UCSD-AML1 (cell line): ENCODE data around the gene MT1M.
A peak's percentile ranks its signal among the peaks of the same experiment; 100 is the strongest.
"Not testable (repeated sequence)": the region's sequence is repeated elsewhere in the genome, so short reads cannot be mapped to it uniquely, and the experiment has no call there.

Experiments used
- DNase-seq: peaks from one replicate; lab custom pipeline; 2025; ENCODE audit not compliant: unreplicated experiment; lab: John Stamatoyannopoulos, UW

The MT1M gene

GRCh38 chr16:56632156-56632847, at the start of gene MT1M:
Gene MT1M (plus strand): TSS chr16:56632659. CDS start chr16:56632732, 73 bp downstream.
- DNase-seq, result no peak

GRCh38 chr16:56582911-56583310, 49.5 kb upstream of the MT1M start:
- not testable (repeated sequence) for DNase-seq

GRCh38 chr16:56583351-56584168, 48.9 kb upstream of the MT1M start:
- DNase-seq, result no peak

- DNase-seq, result no peak
Measured at GRCh38 chr16:56584276-56584675, 48.2 kb upstream of the MT1M start.

- DNase-seq, result no peak
Measured at GRCh38 chr16:56588781-56589140, 43.7 kb upstream of the MT1M start.

- no peak for DNase-seq
Measured at GRCh38 chr16:56589141-56590039, 43.1 kb upstream of the MT1M start, which contains the start of gene MT3. Gene MT3 (plus strand): TSS chr16:56589528. CDS start chr16:56589591, 63 bp downstream.

- DNase-seq, result peak; percentile 29
Measured at GRCh38 chr16:56591377-56592060, 40.9 kb upstream of the MT1M start.

- no peak for DNase-seq
Measured at GRCh38 chr16:56593573-56594291, 38.7 kb upstream of the MT1M start.

GRCh38 chr16:56594292-56594619, 38.2 kb upstream of the MT1M start:
- DNase-seq, result no peak

- DNase-seq, result peak; percentile 28
Measured at GRCh38 chr16:56600398-56600999, 32.0 kb upstream of the MT1M start.

- DNase-seq, result no peak
Measured at GRCh38 chr16:56601325-56601724, 31.1 kb upstream of the MT1M start.

- DNase-seq, result peak; percentile 49
Measured at GRCh38 chr16:56603589-56603988, 28.9 kb upstream of the MT1M start.

GRCh38 chr16:56604966-56605365, 27.5 kb upstream of the MT1M start:
- no peak for DNase-seq

GRCh38 chr16:56605475-56605874, 27.0 kb upstream of the MT1M start:
- DNase-seq, result no peak

- DNase-seq, result no peak
Measured at GRCh38 chr16:56606071-56606475, 26.4 kb upstream of the MT1M start.

GRCh38 chr16:56606476-56607108, 25.9 kb upstream of the MT1M start:
- DNase-seq, result no peak

- DNase-seq, result peak; percentile 75
Measured at GRCh38 chr16:56607109-56607618, 25.3 kb upstream of the MT1M start.

GRCh38 chr16:56607675-56608042, 24.8 kb upstream of the MT1M start:
- peak; percentile 55 for DNase-seq
